NCI-H128 (cell line): ENCODE data around the gene PDE4A.
"Not testable (repeated sequence)": the region's sequence is repeated elsewhere in the genome, so short reads cannot be mapped to it uniquely, and the experiment has no call there.

Source experiments
- DNase-seq: peaks from one replicate; lab custom pipeline; 2025; ENCODE audit not compliant: unreplicated experiment; lab: John Stamatoyannopoulos, UW

The PDE4A gene

GRCh38 chr19:10420444-10421239 lies at the start of gene PDE4A:
PDE4A (plus strand) TSS chr19:10420538; CDS start chr19:10420765, 227 bp downstream.
- DNase-seq = no peak

GRCh38 chr19:10372690-10373089 lies 47.6 kb upstream of the PDE4A start:
- no peak for DNase-seq

DNA sequence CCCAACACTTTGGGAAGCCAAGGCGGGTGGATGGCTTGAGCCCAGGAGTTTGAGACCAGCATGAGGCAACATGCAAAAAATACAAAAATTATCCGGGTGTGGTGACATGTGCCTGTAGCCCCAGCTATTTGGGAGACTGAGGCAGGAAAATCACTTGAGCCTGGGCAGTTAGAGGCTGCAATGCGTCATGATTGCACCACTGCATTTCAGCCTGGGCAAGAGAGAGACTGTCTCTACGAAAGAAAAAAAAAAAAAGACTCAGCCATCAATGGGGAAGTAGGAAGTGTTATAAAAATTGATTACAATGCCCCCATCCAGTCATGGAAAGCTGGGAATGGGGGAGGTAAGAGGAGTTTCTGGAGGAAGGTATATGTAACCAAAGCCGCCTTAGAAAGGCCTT lies 45.4 kb upstream of the PDE4A start:
- no peak for DNase-seq

DNA sequence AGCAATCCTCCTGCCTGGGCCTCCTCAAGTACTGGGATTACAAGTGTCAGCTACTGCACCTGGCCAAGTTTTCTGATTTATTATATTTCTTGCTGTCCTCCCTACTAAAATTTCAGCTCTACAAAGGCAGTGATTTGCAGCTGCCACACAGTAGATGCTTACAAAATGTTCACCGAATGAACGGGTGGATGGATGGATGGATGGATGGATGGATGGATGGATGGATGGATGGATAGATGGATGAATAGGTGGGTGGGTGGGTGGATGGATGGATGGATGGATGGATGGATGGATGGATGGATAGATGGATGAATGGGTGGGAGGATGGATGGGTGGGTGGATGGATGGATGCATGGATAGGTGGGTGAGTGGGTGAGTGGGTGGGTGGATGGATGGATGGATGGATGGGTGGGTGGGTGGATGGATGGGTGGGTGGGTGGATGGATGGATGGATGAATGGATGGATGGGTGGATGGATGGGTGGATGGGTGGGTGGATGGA lies 43.1 kb upstream of the PDE4A start:
- not testable (repeated sequence) for DNase-seq

DNA sequence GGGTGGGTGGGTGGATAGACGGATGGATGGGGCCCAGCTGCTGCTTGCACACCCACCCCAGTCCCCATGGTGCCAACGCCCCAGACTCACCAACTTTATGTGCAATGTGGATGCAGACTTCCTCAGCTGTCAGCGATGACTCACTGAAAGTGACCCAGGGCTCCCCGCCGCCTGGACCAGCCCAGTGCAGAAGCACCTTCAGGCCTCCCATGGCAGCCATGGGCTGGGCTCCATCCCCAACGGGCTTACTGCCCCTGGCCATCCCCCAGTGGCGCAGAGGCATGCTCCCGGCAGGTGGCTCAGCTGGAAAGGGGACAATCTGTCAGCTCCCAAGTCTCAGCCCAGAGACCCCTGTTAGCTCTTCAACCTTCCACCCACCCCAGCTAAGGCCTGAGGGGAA lies 42.2 kb upstream of the PDE4A start:
- no peak for DNase-seq

GRCh38 chr19:10379880-10380312 lies 40.4 kb upstream of the PDE4A start:
- no peak for DNase-seq

- peak; percentile 99 for DNase-seq
These were observed 39.8 kb upstream of the PDE4A start, which contains the start of gene TYK2 for GRCh38 chr19:10380313-10381102. TYK2 (minus strand) TSS chr19:10380572; CDS start chr19:10378406, 2,166 bp downstream.

GRCh38 chr19:10383223-10383499 lies 37.2 kb upstream of the PDE4A start:
- not testable (repeated sequence) for DNase-seq

DNA sequence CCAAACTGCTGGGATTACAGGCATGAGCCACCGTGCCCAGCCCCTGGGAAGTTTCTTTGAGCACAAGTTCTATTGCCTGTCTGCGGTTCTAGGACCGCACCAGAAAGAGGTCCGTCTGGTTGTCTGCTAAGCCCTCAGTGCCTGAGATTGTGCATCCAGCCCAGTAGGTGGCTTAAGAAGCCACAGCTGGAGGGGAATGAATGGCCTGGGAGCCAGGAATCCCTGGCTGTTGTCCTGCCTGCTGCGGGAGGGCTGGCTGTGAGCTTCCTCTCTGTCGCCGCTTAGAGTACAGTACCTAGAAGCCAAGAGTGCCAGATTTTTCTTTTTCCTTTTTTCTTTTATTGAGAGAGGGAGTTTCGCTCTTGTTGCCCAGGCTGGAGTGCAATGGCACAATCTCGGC lies 35.8 kb upstream of the PDE4A start:
- no peak for DNase-seq

- peak; percentile 81 for DNase-seq
These were observed 31.4 kb upstream of the PDE4A start for GRCh38 chr19:10388957-10389356.

DNA sequence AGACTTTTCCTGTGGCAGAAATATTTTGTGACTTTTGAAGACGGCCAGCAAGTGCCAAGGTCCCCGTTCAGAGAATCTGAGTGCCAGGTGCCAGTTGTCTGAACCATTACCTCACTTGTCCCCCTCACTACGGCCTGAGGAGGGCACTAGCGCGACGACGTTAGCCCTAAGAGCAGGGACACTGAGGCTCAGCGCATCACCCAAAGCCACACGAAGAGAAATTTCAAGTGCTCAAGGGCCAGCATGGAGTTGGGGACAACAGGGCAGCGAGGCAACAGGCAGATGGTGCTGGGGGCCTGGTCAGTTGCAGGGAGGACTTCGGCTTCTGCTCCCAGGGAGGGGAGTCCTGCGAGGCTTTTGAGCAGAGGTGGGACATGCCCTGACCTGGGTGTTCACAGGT lies 30.5 kb upstream of the PDE4A start:
- DNase-seq = no peak

GRCh38 chr19:10390652-10391286 lies 29.6 kb upstream of the PDE4A start:
- peak; percentile 21 for DNase-seq

DNA sequence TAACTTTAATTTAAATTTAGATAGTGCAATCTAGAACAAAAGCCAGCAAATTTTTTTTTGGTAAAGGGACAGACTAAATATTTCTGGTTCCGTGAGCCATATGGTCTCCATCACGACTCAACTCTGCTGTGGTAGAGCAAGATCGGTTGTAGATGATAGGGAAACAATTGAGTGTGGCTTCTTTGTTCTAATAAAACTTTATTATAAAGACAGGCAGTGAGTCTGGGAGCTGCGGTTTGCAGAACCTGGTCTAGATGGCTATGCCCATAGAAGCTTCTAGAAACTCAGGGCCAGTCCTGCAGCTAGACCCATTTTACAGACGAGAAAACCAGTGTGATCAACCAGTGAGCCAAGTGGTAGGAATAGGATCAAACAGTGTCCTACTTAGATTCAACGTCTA lies 28.2 kb upstream of the PDE4A start:
- no peak for DNase-seq

DNA sequence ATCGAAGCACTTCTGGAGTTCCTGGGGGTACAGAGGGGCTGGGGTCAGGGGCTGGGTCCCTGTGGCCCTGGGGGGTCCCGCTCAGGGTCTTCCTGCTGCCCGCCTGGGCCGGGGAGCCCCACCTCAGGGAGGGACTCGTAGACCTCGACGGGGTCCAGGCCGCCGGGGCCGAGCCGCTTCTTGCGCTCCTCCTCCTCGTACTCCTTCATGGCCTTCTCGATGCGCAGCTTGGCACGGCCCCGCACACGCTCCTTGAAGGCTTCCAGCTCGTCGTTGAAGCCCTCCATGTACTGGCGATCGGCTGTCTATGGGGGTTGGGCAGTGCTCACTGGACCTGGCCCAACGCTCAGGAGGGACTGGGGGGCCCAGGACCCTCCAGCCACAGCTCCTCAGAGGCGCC lies 27.2 kb upstream of the PDE4A start:
- no peak for DNase-seq

DNA sequence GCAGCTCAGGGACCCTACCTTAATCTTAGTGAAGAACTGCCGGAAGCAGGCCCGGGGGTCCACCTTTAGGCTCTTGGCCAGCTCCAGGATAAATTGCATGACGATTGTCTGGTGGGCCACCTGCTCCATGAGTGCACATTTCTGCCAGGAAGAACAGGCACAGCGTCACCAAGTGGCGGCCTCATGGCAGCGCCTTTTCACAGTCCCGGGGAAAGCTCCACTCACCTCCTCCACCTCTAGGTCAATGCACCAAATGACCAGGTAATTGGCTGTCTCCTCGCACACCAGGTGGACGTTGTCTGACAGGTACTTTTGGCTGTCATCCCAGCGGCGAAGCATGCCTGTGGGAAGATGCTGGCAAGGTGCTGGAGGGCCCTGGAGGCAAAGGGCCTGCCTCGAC lies 25.3 kb upstream of the PDE4A start:
- DNase-seq = no peak

DNA sequence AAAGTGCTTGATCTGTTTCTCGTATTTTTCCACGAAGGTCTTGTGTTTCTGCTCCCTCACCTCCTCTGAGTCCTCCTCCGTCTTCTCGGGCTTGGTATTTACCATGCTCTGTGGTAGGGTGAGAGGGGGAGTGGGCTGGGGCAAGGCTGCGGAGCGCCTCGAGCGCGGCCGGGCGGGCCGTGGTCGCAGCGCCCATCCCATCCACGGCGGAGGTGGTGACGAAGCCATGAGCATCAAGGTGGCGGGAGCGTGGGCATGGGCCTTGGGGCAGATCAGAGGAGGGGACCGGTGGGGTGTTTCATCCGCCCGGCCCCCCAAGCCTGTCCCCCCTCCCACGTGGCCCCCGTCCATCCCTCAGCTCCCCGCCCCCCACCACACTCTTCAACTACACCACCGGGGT lies 24.9 kb upstream of the PDE4A start:
- DNase-seq = no peak

DNA sequence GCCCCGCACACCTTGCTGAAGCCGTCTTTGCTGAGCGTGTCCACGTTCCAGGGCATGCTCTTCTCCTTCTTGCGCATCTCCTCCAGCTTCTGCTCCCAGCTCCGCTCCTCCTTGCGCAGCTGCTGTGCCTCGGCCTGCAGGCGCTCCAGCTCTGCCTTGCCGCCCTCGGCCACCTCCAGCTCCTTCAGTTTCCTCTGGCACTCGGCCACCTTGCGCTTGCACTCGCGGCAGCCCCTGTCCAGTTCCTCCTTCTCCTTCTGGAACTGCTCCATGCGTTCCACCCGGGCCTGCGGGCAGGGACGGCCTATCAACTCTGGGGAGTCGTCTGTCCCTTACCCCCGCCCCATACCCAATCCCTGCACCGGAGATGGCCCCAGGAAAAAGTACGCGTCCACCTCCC lies 24.4 kb upstream of the PDE4A start:
- no peak for DNase-seq

GRCh38 chr19:10398819-10399218 lies 21.5 kb upstream of the PDE4A start:
- DNase-seq = no peak

DNA sequence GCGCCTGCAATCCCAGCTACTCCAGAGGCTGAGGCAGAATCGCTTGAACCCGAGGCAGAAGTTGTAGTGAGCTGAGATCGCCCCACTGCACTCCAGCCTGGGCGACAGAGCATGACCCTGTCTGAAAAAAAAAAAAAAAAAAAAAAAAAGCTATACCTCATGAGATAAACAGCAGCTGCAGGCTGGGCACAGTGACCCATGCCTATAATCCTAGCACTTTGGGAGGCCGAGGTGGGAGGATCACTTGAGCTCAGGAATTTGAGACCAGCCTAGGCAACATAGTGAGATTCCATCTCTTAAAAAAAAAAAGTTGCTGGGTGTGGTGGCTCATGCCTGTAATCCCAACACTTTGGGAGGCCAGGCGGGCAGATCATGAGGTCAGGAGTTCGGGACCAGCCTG lies 21.0 kb upstream of the PDE4A start:
- not testable (repeated sequence) for DNase-seq

DNA sequence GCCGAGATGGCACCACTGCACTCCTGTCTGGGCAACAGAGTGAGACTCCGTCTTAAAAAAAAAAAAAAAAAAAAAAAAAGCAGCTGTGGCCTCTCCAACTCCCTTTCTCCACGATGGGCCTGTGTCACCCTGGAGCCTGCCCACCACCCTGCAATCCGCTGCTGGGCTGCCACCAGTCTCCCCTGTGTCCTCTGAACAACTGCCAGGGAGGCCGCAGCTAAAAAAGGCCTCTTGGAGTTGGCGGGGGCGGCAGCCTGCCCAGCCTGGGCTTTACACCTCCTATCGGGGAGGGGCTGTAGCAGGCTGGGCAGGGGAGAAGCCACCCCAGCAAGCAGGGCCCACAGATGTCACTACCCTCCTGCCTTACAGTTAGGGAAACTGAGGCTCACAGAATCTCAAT lies 20.5 kb upstream of the PDE4A start:
- DNase-seq = no peak

DNA sequence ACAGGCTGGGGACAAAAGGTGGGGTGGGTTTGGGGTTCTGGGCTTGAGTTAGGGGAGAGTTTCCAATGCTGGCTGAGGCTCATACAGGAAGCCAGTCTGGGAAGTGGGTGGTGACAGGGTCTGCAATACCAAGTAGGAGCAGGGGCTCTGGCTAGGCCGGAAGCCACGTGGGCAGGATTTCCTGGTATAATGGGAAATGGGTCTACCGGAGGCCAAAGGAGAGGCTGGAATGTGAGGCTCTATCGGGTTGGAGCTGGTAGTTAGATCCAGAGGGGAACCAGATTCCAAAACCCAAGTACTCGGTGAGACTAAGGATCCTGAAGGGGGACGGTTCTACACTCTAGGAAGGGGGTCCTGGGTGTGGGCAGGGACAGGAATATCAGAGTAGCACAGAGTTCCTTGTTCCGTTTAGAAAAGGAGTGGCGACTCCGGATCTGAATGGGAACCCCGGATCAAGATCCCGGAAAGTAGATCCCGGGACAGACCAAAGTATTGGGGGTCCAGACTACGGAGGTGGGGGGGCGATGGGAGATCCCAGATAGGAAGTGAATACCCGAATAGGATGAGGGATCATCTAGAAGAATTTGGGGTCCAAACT lies 17.8 kb upstream of the PDE4A start:
- no peak for DNase-seq
